Astrocyte (in vitro differentiated cells and primary cell): ENCODE measurements around the gene AQR.

Experiments used
- CTCF ChIP-seq: IDR thresholded peaks from 2 replicates; pipeline ENCODE4 v1.5.1; 2011; ENCODE audit warnings: low read depth, mild to moderate bottlenecking, inconsistent platforms, low read length, moderate library complexity; ENCODE audit not compliant: insufficient read depth
- EZH2 ChIP-seq: IDR thresholded peaks from 2 replicates; pipeline ENCODE4 v1.6.1; 2012; ENCODE audit warnings: mild to moderate bottlenecking, low read length, inconsistent platforms; ENCODE audit not compliant: insufficient read depth

- no peak for TF ChIP-seq CTCF
- TF ChIP-seq EZH2: no peak
Observed at GRCh38 chr15:34942363-34942762, 27.2 kb downstream of the AQR start.
